NT2/D1 (cell line): ENCODE data around the gene PPM1H.

ENCODE experiments used
- SUZ12 ChIP-seq: IDR thresholded peaks from 2 replicates; pipeline ENCODE4 v1.6.1; 2011; ENCODE audit not compliant: insufficient read length, insufficient read depth; ENCODE audit errors: extremely low read depth
- YY1 ChIP-seq: IDR thresholded peaks from 2 replicates; pipeline ENCODE4 v1.6.1; 2011; ENCODE audit not compliant: insufficient read length, insufficient read depth
- ZNF274 ChIP-seq: IDR thresholded peaks from 2 replicates; pipeline ENCODE4 v1.6.1; 2011; ENCODE audit warnings: mild to moderate bottlenecking, low read depth, low read length

GRCh38 chr12:62912644-62913043 lies 22.3 kb downstream of the PPM1H start:
- no peak for TF ChIP-seq SUZ12
- TF ChIP-seq ZNF274, result no peak
- TF ChIP-seq YY1, result no peak
